Brain pericyte (primary cell): Measurements from ENCODE around the gene C11orf24.

Experiments
- DNase-seq: peaks from one replicate; pipeline ENCODE4 v3.0.0-alpha.2; 2012; ENCODE audit warnings: low read depth, low spot score

The C11orf24 gene

GRCh38 chr11:68270196-68271022 lies 1.4 kb downstream of the C11orf24 start:
- DNase-seq: no peak

- no peak for DNase-seq
Measured at GRCh38 chr11:68269414-68270081, 2.2 kb downstream of the C11orf24 start.

- no peak for DNase-seq
Measured at GRCh38 chr11:68267881-68268240, 3.9 kb downstream of the C11orf24 start.

- DNase-seq: no peak
Measured at GRCh38 chr11:68266936-68267880, 4.6 kb downstream of the C11orf24 start.

- no peak for DNase-seq
Measured at GRCh38 chr11:68266121-68266891, 5.5 kb downstream of the C11orf24 start.

- no peak for DNase-seq
Measured at GRCh38 chr11:68264741-68265540, 6.8 kb downstream of the C11orf24 start.

- no peak for DNase-seq
Measured at GRCh38 chr11:68264244-68264643, 7.5 kb downstream of the C11orf24 start.

- DNase-seq: no peak
Measured at GRCh38 chr11:68263444-68264035, 8.2 kb downstream of the C11orf24 start.

GRCh38 chr11:68262544-68262827 lies 9.3 kb downstream of the C11orf24 start:
- DNase-seq: no peak

GRCh38 chr11:68261749-68262543 lies 9.8 kb downstream of the C11orf24 start:
- no peak for DNase-seq

- no peak for DNase-seq
Measured at GRCh38 chr11:68261006-68261405, 10.8 kb downstream of the C11orf24 start.

- DNase-seq: no peak
Measured at GRCh38 chr11:68260484-68260883, 11.3 kb downstream of the C11orf24 start.

- DNase-seq: no peak
Measured at GRCh38 chr11:68259122-68259959, 12.4 kb downstream of the C11orf24 start.

- no peak for DNase-seq
Measured at GRCh38 chr11:68258363-68258765, 13.4 kb downstream of the C11orf24 start.

- DNase-seq: peak; percentile 59
Measured at GRCh38 chr11:68257477-68258362, 14.1 kb downstream of the C11orf24 start.

GRCh38 chr11:68256331-68256741 lies 15.4 kb downstream of the C11orf24 start:
- DNase-seq: no peak

GRCh38 chr11:68255526-68255925 lies 16.2 kb downstream of the C11orf24 start:
- DNase-seq: no peak
